Measurements from ENCODE around the gene VPS37C.
"Not testable (repeated sequence)": the region's sequence is repeated elsewhere in the genome, so short reads cannot be mapped to it uniquely, and the experiment has no call there.

DNA sequence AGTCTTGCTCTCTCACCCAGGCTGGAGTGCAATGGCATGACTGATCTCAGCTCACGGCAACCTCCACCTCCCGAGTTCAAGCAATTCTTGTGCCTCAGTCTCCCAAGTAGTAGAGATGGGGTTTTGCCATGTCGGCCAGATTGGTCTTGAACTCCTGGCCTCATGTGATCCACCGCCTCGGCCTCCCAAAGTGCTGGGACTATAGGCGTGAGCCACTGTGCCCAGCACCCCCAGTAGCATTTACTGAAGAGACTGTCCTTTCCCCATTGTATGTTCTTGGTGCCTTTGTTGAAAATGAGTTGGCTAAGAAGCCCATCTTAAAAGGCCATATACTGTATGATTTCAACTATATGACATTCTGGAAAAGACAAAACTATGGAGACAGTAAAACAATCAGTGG is 19.0 kb upstream of the VPS37C start:
- not testable (repeated sequence) for TF ChIP-seq EZH2, CTCF (IDR thresholded peaks at IDR 0.05)
